ENCODE measurements around the gene HOXB4.

- TF ChIP-seq CTCF (conservative IDR thresholded peaks at IDR 0.05; ENCODE audit: low read depth, low read length) (no peak), POLR2A (IDR thresholded peaks at IDR 0.05; ENCODE audit: low read depth, low read length) (no peak), CEBPB (IDR thresholded peaks at IDR 0.05; ENCODE audit: low read depth, low read length) (no peak), MXI1 (IDR thresholded peaks at IDR 0.05; ENCODE audit: borderline replicate concordance, low read depth, low read length) (no peak), FOS (IDR thresholded peaks at IDR 0.05; ENCODE audit: low read depth, low read length) (no peak), CHD1 (IDR thresholded peaks at IDR 0.05; ENCODE audit: low read depth, low read length) (no peak), MAZ (IDR thresholded peaks at IDR 0.05; ENCODE audit: borderline replicate concordance, low read depth, low read length) (no peak), USF2 (IDR thresholded peaks at IDR 0.05; ENCODE audit: low read depth, low read length) (no peak), MAFK (IDR thresholded peaks at IDR 0.05; ENCODE audit: low read depth, low read length) (no peak), BHLHE40 (IDR thresholded peaks at IDR 0.05; ENCODE audit: low read depth, low read length) (no peak), NFE2L2 (IDR thresholded peaks at IDR 0.05; ENCODE audit: low read depth, low read length) (no peak), RCOR1 (IDR thresholded peaks at IDR 0.05; ENCODE audit: insufficient replicate concordance, low read length) (no peak), SMC3 (IDR thresholded peaks at IDR 0.05; ENCODE audit: low read depth, low read length) (no peak)
Measured at GRCh38 chr17:48530208-48530886, 47.8 kb downstream of the HOXB4 start.
